SIG-M5 treated with dmso at 0.1 percent for 504 hours (cell line): ENCODE results near the gene MTUS2.
"Not testable (repeated sequence)": the region's sequence is repeated elsewhere in the genome, so short reads cannot be mapped to it uniquely, and the experiment has no call there.

Experiments used
- DNase-seq: peaks from one replicate; lab custom pipeline; 2025; ENCODE audit not compliant: unreplicated experiment; lab: John Stamatoyannopoulos, UW

Gene MTUS2

GRCh38 chr13:29210676-29211075 lies 390.5 kb downstream of the MTUS2 start:
- no peak for DNase-seq

- DNase-seq: not testable (repeated sequence)
Measured at GRCh38 chr13:29211162-29211561, 391.0 kb downstream of the MTUS2 start.

- DNase-seq: no peak
Measured at GRCh38 chr13:29222458-29222857, 402.3 kb downstream of the MTUS2 start.

- DNase-seq: no peak
Measured at GRCh38 chr13:29224206-29224605, 404.1 kb downstream of the MTUS2 start.

GRCh38 chr13:29227576-29227975 lies 407.4 kb downstream of the MTUS2 start:
- DNase-seq: no peak

- DNase-seq: no peak
Measured at GRCh38 chr13:29230299-29230845, 410.2 kb downstream of the MTUS2 start.

- DNase-seq: no peak
Measured at GRCh38 chr13:29239653-29240525, 419.8 kb downstream of the MTUS2 start.

GRCh38 chr13:29254626-29255370 lies 434.7 kb downstream of the MTUS2 start:
- no peak for DNase-seq

- no peak for DNase-seq
Measured at GRCh38 chr13:29255567-29255966, 435.4 kb downstream of the MTUS2 start.

- DNase-seq: no peak
Measured at GRCh38 chr13:29260684-29261083, 440.5 kb downstream of the MTUS2 start.

- no peak for DNase-seq
Measured at GRCh38 chr13:29266261-29266660, 446.1 kb downstream of the MTUS2 start.

- no peak for DNase-seq
Measured at GRCh38 chr13:29266756-29267733, 446.9 kb downstream of the MTUS2 start.

GRCh38 chr13:29270271-29270985 lies 450.3 kb downstream of the MTUS2 start:
- DNase-seq: no peak

- DNase-seq: no peak
Measured at GRCh38 chr13:29271606-29272005, 451.5 kb downstream of the MTUS2 start.

GRCh38 chr13:29279356-29280254 lies 459.5 kb downstream of the MTUS2 start:
- DNase-seq: no peak

GRCh38 chr13:29281932-29282495 lies 461.9 kb downstream of the MTUS2 start:
- DNase-seq: no peak

GRCh38 chr13:29284726-29285125 lies 464.6 kb downstream of the MTUS2 start:
- peak; percentile 7 for DNase-seq

GRCh38 chr13:29287237-29287636 lies 467.1 kb downstream of the MTUS2 start:
- no peak for DNase-seq

- no peak for DNase-seq
Measured at GRCh38 chr13:29292045-29292444, 471.9 kb downstream of the MTUS2 start.
